Measurements from ENCODE around the gene FZD4. TPM values are rescaled to one million over a fixed set of nuclear protein-coding genes. Genes with fewer than 3 reads are reported as not detected.
"Not testable (repeated sequence)": the region's sequence is repeated elsewhere in the genome, so short reads cannot be mapped to it uniquely, and the experiment has no call there.

The FZD4 gene
- total RNA-seq, 2 donors from 2014 or later: 25.4 to 54.4 TPM

GRCh38 chr11:86918973-86919372 is 36.2 kb downstream of the FZD4 start:
- Histone ChIP-seq H3K4me1 (peaks cover 5% of the 10 kb centered on the region), H3K27me3 (no peaks in the 10 kb centered on the region), H3K27ac (no peak overlapping the region), H3K4me3 (no peak overlapping the region), H3K9me3 (no peaks in the 10 kb centered on the region), H3K36me3 (replicated peaks in 1 of 2; ENCODE audit: insufficient read depth in 1 of 2, low read depth in 2 of 2) (no peaks in the 10 kb centered on the region)
- TF ChIP-seq CTCF (IDR thresholded peaks at IDR 0.05) (no peak), POLR2A (IDR thresholded peaks at IDR 0.05) (no peak)
- intact Hi-C loops (cut with DNase I): loop anchor here (10.0 kb wide), 1 partner anchor 54 kb away; no protein-coding TSS in a partner anchor
- no peak for ATAC-seq
- no peak for DNase-seq
- whole genome bisulfite sequencing, 2 donors: 85% methylated on average over 7 of the region's 7 CpGs

- no peaks in the 10 kb centered on the region for H3K9me3 ChIP-seq
- no peak overlapping the region for H3K27ac ChIP-seq
- WGBS, 2 donors: 79 to 80% methylated on average over 2 of the region's 2 CpGs
- H3K36me3 ChIP-seq (replicated peaks in 1 of 2; ENCODE audit: insufficient read depth in 1 of 2, low read depth in 2 of 2): no peaks in the 10 kb centered on the region
- DNase-seq: no peak
- no peaks in the 10 kb centered on the region for H3K27me3 ChIP-seq
- intact Hi-C loops (cut with DNase I): loop anchor here (10.0 kb wide), 1 partner anchor 54 kb away; no protein-coding TSS in a partner anchor
- H3K4me3 ChIP-seq: no peak overlapping the region
- peaks cover 5% of the 10 kb centered on the region for H3K4me1 ChIP-seq
- ATAC-seq: no peak
- TF ChIP-seq CTCF (IDR thresholded peaks at IDR 0.05) (no peak), POLR2A (IDR thresholded peaks at IDR 0.05) (no peak)
Observed at GRCh38 chr11:86918496-86918895, 36.7 kb downstream of the FZD4 start.

GRCh38 chr11:86917589-86917988 is 37.6 kb downstream of the FZD4 start:
- DNase-seq (no peak), ATAC-seq (no peak)
- no peak for TF ChIP-seq POLR2A (IDR thresholded peaks at IDR 0.05)
- intact Hi-C loops (cut with DNase I): loop anchor here (10.0 kb wide), 1 partner anchor 53 kb away; no protein-coding TSS in a partner anchor
- H3K4me3 ChIP-seq: no peak overlapping the region
- no peaks in the 10 kb centered on the region for H3K9me3 ChIP-seq
- peak overlapping the region in 1 of 4 donors; percentile 66 for H3K27ac ChIP-seq
- 51 to 63% methylated on average over 2 of the region's 2 CpGs for WGBS, 2 donors
- H3K4me1 ChIP-seq: peaks cover 5% of the 10 kb centered on the region
- H3K36me3 ChIP-seq (replicated peaks in 1 of 2; ENCODE audit: insufficient read depth in 1 of 2, low read depth in 2 of 2): no peaks in the 10 kb centered on the region
- no peaks in the 10 kb centered on the region for H3K27me3 ChIP-seq

GRCh38 chr11:86916330-86916729 is 38.9 kb downstream of the FZD4 start:
- Histone ChIP-seq H3K27me3 (no peaks in the 10 kb centered on the region), H3K36me3 (replicated peaks in 1 of 2; ENCODE audit: insufficient read depth in 1 of 2, low read depth in 2 of 2) (no peaks in the 10 kb centered on the region), H3K4me3 (no peak overlapping the region), H3K27ac (peak overlapping the region in 3 of 4 donors; percentile 3 to 66 (median 47)), H3K4me1 (peaks cover 5% of the 10 kb centered on the region), H3K9me3 (no peaks in the 10 kb centered on the region)
- peak; percentile 56 for ATAC-seq
- intact Hi-C loops (cut with DNase I): loop anchor here (10.0 kb wide), 1 partner anchor 52 kb away; no protein-coding TSS in a partner anchor
- TF ChIP-seq POLR2A (IDR thresholded peaks at IDR 0.05) (no peak), CTCF (IDR thresholded peaks at IDR 0.05) (no peak)
- 46 to 58% methylated on average over 1 of the region's 1 CpG for WGBS, 2 donors
- DNase-seq: no peak

GRCh38 chr11:86915850-86916249 is 39.3 kb downstream of the FZD4 start:
- not testable (repeated sequence) for H3K9me3 ChIP-seq; DNase-seq; H3K4me3 ChIP-seq; H3K4me1 ChIP-seq; H3K27me3 ChIP-seq; H3K36me3 ChIP-seq (replicated peaks in 1 of 2; ENCODE audit: insufficient read depth in 1 of 2, low read depth in 2 of 2)
- peak overlapping the region in 1 of 4 donors; percentile 66 for H3K27ac ChIP-seq
- intact Hi-C loops (cut with DNase I): loop anchor here (10.0 kb wide), 1 partner anchor 51 kb away; no protein-coding TSS in a partner anchor
- peak; percentile 33 for ATAC-seq
- 25 to 36% methylated on average over 1 of the region's 1 CpG for WGBS, 2 donors

Measured in body of pancreas (tissue), 4 donors.